Skin of body (tissue), 2 donors: ENCODE results near the gene ZNF638. TPM values are rescaled to one million over a fixed set of nuclear protein-coding genes. Genes with fewer than 3 reads are reported as not detected.

Experiments used
- DNase-seq: peaks from one replicate; lab custom pipeline; 2025; lab: John Stamatoyannopoulos, UW
- total RNA-seq: library from RNA; depleted of rRNA; stranded (reverse); fragments of >200 nt; gene quantifications from one replicate; pipeline ENCODE4 v1.2.3, GENCODE V29; 2014

Gene ZNF638
- total RNA-seq, 1 donor from 2014 or later = 257 TPM

- no peak for DNase-seq
Observed at GRCh38 chr2:71332435-71332796, 834 bp downstream of the ZNF638 start.

DNA sequence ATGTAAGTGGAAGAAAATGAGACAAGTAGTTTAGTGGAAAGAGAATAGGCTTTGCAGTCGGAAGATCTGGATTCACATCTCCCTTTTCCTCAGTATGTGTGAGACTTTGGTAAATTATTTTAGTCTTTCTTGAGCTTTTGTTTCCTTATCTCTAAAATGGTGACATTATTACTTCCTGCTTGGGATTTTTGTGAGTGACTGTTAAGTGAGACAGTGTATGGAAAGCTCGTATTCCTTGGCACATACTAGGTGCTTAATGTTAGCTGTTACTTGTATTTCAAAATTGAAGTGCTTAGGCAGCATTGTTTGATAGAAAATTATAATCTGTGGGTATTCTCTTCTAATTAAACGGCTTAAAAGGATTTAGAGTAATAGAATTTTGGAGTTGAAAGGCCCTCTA, 2.0 kb downstream of the ZNF638 start:
- DNase-seq = no peak

DNA sequence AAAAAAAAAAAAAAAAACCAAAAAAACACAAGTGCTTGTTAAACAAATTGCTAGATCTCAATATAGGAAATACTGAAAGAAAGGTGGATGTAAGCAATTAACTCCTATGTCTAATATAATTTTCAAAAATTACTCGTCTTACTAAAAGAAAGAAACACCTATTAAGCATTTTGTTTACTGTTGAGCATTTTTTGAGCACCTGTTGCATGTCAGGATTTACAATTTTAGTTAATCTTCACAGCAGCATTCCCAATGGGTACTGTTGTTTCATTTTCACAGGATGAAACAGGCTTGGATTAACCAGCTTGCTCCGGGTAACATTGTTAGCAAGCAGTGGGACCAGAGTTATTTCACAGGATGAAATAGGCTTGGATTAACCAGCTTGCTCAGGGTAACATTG, 4.8 kb downstream of the ZNF638 start:
- DNase-seq = no peak

DNA sequence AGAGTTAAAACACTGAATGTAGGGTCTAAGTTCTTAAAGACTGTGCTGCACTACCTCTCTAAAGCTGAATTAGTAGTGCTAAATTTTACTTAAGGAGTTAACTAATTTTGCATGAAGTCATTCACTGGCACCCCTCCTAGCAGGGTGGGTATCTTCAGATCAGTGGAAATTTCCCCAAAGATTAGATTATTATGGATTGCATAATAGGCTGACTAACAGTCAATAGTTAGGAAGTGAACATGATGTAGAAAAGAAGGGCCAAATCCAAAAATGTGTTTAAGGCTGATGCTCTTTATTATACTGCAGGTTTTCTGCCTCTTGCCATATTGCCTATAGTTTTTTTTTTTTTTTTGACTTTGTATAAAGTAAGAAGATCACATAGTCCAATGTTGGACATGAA, 5.2 kb downstream of the ZNF638 start:
- peak; percentile 62 for DNase-seq

DNA sequence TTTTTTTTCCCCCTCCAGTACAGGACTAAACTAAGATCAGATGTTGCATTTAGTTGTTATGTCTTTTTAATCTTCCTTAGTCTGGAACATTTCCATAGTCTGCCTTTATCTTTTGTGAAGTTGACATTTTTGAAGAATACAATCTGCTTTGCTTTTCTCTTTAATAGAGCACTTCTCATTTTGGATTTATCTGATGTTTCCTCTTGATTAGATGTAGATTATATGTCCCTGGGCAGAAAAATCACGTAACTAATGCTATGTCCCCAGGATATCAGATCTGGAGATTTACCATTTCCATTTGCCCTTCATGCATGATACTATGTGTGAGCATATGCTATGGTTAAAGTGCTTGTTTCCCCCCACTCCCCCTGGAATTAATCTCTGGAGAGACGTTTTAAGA, 6.2 kb downstream of the ZNF638 start:
- no peak for DNase-seq

DNA sequence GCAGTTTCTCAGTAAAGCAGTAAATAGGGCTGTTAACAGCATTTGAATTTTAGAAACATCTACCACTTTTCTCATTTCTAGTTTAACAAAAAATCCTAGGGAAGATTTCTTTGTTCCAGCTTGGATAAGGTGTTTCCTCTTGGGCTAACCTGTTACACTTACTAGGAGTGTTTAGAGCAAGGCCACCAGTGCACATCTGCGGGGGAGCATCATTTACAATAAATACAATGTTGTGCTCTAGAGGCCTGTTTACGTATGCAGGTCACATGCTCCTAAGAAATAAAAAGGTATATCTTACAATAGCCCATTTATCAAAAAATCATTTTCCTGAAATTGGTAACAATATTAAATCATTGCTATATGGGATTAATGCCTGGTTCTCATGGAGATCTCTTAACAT, 8.1 kb downstream of the ZNF638 start:
- DNase-seq = no peak

DNA sequence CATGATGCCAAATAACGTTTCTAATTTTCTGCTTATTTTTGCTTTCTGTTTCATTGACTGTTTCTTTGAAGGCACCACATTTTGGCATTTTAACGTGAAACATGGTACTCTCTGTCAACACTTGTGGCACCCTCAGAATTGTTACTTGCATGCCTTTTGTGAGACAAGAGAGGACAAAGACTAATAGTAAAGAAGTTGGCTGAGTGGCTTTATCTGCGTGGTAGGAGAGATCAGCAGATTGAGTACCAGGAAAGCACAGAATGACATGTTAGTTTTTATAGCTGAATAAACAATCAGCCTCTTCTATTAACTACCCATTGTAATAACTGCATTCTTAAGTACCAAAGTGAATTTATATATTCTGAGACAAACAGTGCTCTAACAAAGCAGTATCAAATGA, 8.6 kb downstream of the ZNF638 start:
- no peak for DNase-seq

DNA sequence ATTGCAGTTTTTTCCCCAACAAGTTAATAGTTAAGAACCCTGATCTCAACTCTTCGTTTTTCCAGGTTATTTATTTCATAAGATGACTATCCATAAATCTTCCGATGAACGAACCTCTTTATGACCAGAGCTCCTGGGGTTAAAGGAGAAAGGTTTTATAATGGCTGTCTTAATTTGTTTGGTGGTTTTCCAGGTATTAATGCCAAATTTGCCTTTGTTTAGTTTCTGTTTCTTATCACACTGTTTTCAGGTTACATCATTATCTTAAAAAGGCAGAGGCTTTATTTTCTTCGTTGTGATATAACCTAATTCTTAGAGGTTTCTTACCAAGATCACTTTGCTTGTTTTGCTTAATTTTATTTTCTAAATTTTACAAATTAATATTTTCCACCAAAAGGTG, 10.1 kb downstream of the ZNF638 start:
- no peak for DNase-seq

DNA sequence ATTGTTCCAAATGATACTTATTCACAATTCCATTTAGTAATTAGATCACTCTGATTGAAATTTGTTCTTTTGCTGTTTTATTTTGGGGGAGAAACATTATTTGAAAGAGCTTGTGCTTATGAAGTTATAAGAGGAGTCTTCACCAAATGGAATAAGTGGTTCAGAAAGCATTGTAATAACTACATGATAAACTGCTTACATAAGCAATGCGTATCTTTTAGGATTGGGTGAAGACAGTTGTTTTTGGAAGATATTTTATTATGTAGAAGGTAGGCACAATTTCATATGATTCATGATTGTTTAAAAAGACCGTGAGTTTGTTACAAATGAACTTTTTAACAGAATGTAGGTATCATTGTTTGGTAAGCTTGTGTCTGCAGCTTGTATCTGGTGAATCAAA, 14.5 kb downstream of the ZNF638 start:
- DNase-seq = no peak

DNA sequence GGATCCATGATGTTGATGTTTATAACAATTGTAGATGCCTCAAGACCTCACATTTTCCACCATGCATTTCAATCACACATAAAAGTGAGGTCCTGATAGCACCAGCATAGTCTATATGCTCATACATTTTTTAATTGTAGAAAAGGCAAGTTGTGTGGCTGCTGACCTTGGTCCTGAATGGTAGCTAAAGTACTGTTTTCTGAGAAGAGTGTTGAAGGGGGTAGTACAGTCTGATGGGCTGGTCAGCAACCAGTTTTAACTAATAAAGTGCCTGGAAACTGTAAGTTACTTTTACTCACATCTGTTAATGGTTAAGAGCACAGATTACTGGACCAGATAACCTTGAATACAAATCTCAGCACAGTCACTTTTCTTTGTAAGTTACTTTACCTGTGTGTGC, 15.9 kb downstream of the ZNF638 start:
- no peak for DNase-seq

- peak; percentile 5 for DNase-seq
Observed at GRCh38 chr2:71348302-71348701, 16.7 kb downstream of the ZNF638 start.

DNA sequence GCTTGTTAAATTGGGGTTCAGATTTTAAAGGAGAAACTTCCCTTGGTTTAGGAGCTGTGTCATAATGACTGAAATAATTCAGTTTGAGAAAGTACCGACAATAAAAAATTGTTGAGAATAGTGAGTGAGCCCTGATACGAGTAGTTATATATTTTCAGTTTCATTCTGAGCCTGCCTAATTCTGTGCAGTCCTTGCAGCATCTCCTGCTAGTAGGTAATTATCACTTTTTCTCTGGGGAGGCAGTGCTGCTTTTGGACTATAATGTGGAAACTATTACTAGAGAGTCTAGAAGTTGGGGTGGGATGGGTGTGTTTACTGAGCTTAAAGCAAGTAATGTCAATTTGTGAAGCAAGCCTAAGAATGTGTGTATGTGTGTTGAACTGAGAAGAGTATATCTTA, 21.7 kb downstream of the ZNF638 start:
- no peak for DNase-seq

GRCh38 chr2:71358931-71359671, 27.5 kb downstream of the ZNF638 start:
- no peak for DNase-seq

- DNase-seq = no peak
Observed at GRCh38 chr2:71360434-71360975, 28.9 kb downstream of the ZNF638 start.

DNA sequence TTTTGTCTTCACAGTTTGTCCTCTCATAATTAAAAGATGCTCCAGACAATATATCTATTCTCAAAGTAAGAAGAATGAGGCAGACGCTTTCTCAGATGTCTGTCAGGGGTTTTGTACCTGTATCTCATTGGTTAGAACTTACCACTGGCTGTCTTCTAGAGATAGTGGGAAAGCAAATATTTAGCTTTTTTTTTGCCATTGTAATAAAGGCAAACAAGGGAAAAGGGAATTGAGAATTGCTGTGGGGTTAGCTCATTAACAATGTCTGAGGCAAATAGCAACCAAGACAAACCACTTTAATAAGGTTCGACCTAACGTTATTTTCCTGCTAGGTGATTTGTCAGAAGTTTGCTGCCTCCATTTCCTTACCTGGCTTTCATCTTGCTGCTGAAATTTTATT, 30.0 kb downstream of the ZNF638 start:
- DNase-seq = no peak

DNA sequence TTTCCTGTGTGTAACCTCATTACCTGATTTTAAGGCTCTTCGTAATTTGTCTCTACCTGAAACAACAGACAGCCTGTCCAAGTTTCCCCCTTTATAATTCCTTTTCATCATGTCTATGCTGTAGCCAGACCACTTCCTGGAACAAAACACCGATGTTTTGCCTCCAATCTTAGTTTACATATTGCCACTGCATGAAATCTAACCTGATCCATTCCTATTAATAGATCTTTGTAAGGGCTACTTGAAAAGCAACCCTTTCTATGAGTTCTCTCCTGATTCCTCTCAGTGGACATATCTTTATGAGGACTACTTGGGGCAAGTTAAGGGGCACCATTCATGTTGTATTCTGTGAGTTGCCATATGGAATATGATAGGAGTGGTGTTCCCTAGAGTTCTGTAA, 30.9 kb downstream of the ZNF638 start:
- no peak for DNase-seq

DNA sequence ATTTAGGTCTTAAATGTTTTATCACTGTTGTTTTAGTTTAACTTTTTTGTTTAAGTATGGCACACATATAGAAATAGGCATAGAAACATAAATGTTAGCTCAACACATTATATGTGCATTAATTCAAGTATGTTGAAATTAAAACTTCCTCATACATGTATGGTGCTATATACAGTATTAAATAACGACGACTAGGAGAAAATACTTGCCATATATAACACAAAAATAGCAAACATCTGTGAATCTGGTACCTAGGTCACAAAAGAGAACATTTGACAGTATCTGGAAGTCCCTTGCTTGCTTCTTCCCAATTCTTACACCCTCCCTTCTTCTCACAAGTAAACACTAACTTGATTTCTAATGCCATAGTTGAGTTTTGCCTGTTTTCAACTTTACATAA, 38.4 kb downstream of the ZNF638 start:
- DNase-seq = no peak

- DNase-seq = no peak
Observed at GRCh38 chr2:71372042-71372441, 40.5 kb downstream of the ZNF638 start.

GRCh38 chr2:71379086-71379485, 47.5 kb downstream of the ZNF638 start:
- DNase-seq = no peak

GRCh38 chr2:71380665-71381064, 49.1 kb downstream of the ZNF638 start:
- DNase-seq = no peak

DNA sequence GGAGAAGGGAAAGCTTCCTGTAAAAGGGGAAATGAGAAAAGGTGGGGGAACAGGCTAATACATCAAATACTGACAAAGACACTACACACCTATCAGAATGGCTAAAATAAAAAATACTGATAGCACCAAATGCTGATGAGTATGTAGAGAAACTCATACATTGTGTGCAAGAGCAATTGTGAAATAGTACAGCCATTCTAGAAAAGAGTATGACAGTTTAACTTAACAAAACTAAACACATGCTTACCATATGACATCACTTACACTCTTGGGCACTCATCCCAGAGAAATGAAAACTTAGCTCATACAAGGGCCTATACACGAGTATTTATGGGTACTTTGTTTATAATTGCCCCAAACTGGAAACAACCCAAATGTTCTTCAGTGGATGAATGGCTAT, 53.4 kb downstream of the ZNF638 start:
- DNase-seq = peak; percentile 49

- no peak for DNase-seq
Observed at GRCh38 chr2:71388214-71388613, 56.6 kb downstream of the ZNF638 start.

- DNase-seq = no peak
Observed at GRCh38 chr2:71389384-71390072, 57.9 kb downstream of the ZNF638 start.
